GM21390 (cell line): ENCODE measurements around the gene CRNKL1.

Source experiments
- ATAC-seq: cut with Tn5 transposase; IDR thresholded peaks from one replicate; pipeline ENCODE4 v1.9.1; 2021; ENCODE audit not compliant: unreplicated experiment

CRNKL1 gene

GRCh38 chr20:20052074-20052970 is at the start of gene CRNKL1, which contains the start of gene CFAP61:
Gene CRNKL1, minus strand, starts transcription at chr20:20052466. Its CDS starts 124 bp downstream, at chr20:20052342.
Gene CFAP61, plus strand, starts transcription at chr20:20052532. Its CDS starts 4,122 bp downstream, at chr20:20056654.
- ATAC-seq, result peak; percentile 95

DNA sequence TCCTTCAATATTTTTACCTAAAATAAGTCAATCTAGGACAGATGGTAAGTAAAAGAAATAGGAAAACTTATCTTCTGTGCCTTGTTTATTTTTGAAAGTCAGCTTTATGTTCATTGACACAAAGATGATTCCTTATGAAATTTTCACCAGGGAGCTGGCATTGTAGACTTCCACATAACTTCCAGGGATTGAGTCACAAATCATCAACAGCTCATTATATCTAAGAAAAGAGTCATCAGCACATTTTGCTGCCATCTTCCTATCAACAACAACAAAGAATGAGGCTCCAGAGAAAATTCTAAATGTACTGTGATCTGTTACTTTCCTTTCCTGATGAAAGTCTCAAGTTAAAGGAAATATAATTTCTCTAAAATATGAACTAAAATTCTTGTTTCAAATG is 48.6 kb upstream of the CRNKL1 start:
- ATAC-seq, result no peak

- no peak for ATAC-seq
These were observed 44.2 kb upstream of the CRNKL1 start for GRCh38 chr20:20096421-20096820.

GRCh38 chr20:20095114-20095872 is 43.0 kb upstream of the CRNKL1 start:
- ATAC-seq, result no peak

- ATAC-seq, result no peak
These were observed 42.1 kb upstream of the CRNKL1 start for GRCh38 chr20:20094410-20094809.

DNA sequence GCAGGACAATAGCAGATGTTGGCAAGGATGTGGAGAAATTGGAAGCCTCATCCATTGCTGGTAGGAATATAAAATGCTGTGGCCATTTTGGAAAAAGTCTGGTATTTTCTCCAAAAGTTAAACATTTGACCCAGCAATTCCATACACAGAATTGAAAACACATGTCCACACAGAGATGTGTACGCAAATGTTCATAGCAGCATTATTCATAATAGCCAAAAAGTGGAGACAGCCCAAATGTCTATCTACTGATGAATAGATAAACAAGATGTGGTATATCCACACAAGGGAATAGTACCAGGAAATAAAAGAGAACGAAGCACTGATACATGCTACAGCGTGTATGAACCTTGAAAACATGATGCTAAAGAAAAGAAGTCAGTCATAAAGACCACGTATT is 40.6 kb upstream of the CRNKL1 start:
- ATAC-seq, result no peak

DNA sequence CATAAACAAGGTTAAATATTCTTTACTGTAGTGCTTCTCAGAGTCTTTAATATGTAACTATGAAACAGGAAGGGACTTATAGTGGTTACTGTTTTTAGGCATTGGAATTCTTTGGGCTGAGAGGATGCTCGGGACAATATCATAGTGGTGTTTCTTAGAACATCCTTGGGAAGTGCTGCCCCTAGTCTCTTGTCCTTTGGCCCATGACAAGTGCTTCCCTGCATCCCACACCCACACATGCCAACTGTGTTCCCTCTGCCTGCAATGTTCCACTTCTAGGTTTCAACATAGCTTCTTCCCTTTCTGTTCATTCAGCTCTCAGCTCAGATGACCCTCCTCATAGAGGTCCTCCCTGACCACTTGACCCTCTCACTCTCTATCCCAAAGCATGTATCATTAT is 37.7 kb upstream of the CRNKL1 start:
- no peak for ATAC-seq

DNA sequence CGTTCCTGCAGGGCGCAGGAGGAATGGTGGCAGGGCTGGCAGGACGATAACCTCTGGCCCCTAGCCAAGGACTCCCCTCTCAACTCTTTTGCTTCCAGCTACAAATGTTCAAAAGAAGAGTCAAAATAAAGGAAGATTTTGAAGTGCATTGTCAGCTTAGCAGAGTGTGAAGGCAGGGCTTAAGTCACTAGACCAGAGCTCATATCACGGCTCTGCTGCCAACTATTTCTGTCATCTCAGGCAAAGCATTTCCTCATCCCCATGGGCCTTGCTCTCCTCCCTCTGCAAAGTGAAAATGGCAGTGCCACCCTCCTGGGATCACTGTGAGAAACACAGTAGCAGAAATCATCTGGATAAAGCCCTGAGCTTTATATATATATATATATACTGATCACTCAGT is 36.8 kb upstream of the CRNKL1 start:
- no peak for ATAC-seq

GRCh38 chr20:20085812-20086211 is 33.5 kb upstream of the CRNKL1 start:
- no peak for ATAC-seq

- ATAC-seq, result no peak
These were observed 32.8 kb upstream of the CRNKL1 start for GRCh38 chr20:20085071-20085470.

- no peak for ATAC-seq
These were observed 32.1 kb upstream of the CRNKL1 start for GRCh38 chr20:20084296-20084752.

GRCh38 chr20:20083807-20084206 is 31.5 kb upstream of the CRNKL1 start:
- no peak for ATAC-seq

GRCh38 chr20:20079102-20079784 is 27.0 kb upstream of the CRNKL1 start:
- no peak for ATAC-seq

- ATAC-seq, result no peak
These were observed 25.8 kb upstream of the CRNKL1 start for GRCh38 chr20:20078041-20078440.

DNA sequence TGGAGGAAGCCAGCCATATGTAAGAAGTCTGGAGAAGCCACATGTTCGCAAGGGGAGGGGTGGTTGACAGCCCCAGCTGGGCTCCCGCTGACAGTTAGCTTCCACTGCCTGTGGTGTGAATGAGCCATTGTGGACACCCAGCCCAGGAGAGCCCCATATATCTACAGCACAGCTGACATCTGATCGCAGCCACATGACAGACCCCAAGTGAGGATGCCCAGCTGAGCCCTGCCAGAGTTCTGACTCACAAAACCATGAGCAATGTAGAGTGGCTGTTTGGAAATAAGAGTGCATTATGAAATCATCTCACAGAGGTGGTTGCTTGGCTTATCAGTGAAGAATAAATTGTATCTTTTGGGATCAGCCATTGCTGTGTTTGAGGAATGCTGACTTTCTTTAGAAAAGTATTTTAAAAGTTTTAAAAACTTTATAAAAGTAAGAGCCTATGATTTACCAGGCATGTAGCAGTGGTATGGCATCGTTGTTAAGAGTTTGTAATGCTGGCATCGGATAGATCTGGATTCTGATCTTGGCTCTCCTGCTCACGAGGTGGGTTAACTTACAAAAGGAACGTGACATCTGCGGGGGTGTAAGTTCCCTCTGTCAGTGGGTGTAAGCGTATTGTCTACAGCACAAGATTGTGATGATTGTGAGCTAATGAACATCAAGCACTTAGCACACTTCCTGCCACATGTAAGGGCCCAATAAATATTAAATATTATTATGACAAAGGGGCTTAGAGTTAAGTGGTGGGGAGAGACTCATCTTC is 24.2 kb upstream of the CRNKL1 start:
- no peak for ATAC-seq

DNA sequence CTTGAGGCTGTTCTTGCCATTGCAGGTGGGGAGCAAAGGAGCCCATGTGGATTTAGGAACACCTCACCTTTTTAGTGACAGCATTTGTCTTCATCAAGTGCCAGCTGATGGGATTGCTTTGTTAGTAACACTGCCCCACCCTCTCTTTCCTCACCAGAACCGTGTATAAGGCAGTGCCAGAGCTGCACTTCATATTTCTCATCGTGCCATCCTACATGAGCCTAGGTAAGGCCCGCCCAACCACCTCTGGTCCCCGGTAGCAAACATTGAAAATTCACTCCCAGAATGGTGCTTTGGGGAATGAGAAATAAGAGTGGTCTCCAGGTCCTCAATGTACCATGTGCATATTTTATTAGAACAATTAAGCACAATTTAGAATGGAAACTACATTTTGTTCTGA is 22.8 kb upstream of the CRNKL1 start:
- no peak for ATAC-seq

- no peak for ATAC-seq
These were observed 21.6 kb upstream of the CRNKL1 start for GRCh38 chr20:20073801-20074371.

GRCh38 chr20:20070871-20071726 is 18.8 kb upstream of the CRNKL1 start:
- no peak for ATAC-seq

DNA sequence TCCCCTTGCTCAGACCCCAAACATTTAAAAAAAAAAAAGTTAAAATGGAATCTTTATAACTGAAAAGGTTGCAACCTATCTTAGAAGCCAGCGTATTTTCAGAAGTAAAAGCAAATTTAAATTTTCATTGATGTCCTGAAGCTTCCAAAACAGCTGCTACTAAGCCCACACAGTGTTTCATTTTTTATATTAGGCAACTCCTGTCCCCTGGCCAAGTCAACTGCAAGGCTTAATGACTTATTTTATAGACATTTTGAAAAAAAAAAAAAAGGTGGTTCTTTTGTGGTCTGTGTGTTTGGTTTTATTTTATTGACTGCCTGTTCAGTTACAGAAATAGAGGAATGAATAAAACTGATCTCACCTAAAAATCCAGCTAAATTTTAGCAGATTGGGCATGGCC is 13.1 kb upstream of the CRNKL1 start:
- no peak for ATAC-seq
